Upper lobe of left lung (tissue), 4 donors: ENCODE data around the gene SLC16A8.

Experiments used
- CTCF ChIP-seq, 6 experiments: fragments of 450-650 bp in 4 of 6; fragments of 200-600 bp in 2 of 6; sonication (generic) in 2 of 6; IDR thresholded peaks; one replicate each; pipeline ENCODE4 v1.5.1; 2016 to 2019; ENCODE audit warnings: antibody characterized with exemption in 6 of 6
- POLR2A ChIP-seq, 4 donors: fragments of 450-650 bp; IDR thresholded peaks; one replicate each; pipeline ENCODE4 v1.5.1; 2016 to 2017; ENCODE audit warnings: antibody characterized with exemption in 4 of 4, mild to moderate bottlenecking in 2 of 4

- no peak for TF ChIP-seq POLR2A (IDR thresholded peaks at IDR 0.05)
- no peak for TF ChIP-seq CTCF (IDR thresholded peaks at IDR 0.05)
Observed at GRCh38 chr22:38124236-38124974, 40.4 kb upstream of the SLC16A8 start.
